GM12891 (cell line): Measurements from ENCODE around the gene ASXL1.

Experiments used
- PAX5 ChIP-seq: IDR thresholded peaks from 2 replicates; pipeline ENCODE4 v1.6.1; 2011; ENCODE audit warnings: low read length, moderate library complexity, mild to moderate bottlenecking; ENCODE audit not compliant: insufficient read depth, severe bottlenecking
- POLR2A ChIP-seq: IDR thresholded peaks from 2 replicates; pipeline ENCODE4 v1.6.1; 2011; ENCODE audit warnings: low read depth, low read length, control low read depth
- POLR2AphosphoS5 ChIP-seq: IDR thresholded peaks from 2 replicates; pipeline ENCODE4 v1.6.1; 2011; ENCODE audit warnings: low read depth, low read length, control low read depth
- POU2F2 ChIP-seq: IDR thresholded peaks from 2 replicates; pipeline ENCODE4 v1.6.1; 2011; ENCODE audit warnings: low read depth, mild to moderate bottlenecking, control low read depth, low read length, moderate library complexity
- SPI1 ChIP-seq: IDR thresholded peaks from 2 replicates; pipeline ENCODE4 v1.6.1; 2011; ENCODE audit warnings: low read depth, low read length, control low read depth
- TAF1 ChIP-seq: IDR thresholded peaks from 2 replicates; pipeline ENCODE4 v1.6.1; 2011; ENCODE audit warnings: low read depth, low read length, control low read depth

GRCh38 chr20:32337937-32338661 lies 20.0 kb upstream of the ASXL1 start:
- TF ChIP-seq POLR2A, result no peak
- TF ChIP-seq SPI1, result no peak
- TF ChIP-seq POLR2AphosphoS5, result no peak
- TF ChIP-seq TAF1, result no peak
- no peak for TF ChIP-seq PAX5
- no peak for TF ChIP-seq POU2F2
